Stimulated activated CD4-positive, alpha-beta T cell treated with anti-CD3 and anti-CD28 coated beads, Interleukin-4, amount 100 ng/mL, for 24 hours (primary cell): ENCODE results near the gene CDC42EP3.

Experiments used
- DNase-seq: peaks from one replicate; pipeline ENCODE4 v3.0.0-alpha.2; 2020

The CDC42EP3 gene

GRCh38 chr2:37683241-37683640, 11.8 kb upstream of the CDC42EP3 start:
- DNase-seq: no peak

- no peak for DNase-seq
Observed at GRCh38 chr2:37682473-37682872, 11.0 kb upstream of the CDC42EP3 start.

GRCh38 chr2:37681587-37681986, 10.1 kb upstream of the CDC42EP3 start:
- DNase-seq: no peak

GRCh38 chr2:37679072-37679695, 7.7 kb upstream of the CDC42EP3 start:
- DNase-seq: no peak

GRCh38 chr2:37676274-37676673, 4.8 kb upstream of the CDC42EP3 start:
- no peak for DNase-seq

- no peak for DNase-seq
Observed at GRCh38 chr2:37674946-37675345, 3.5 kb upstream of the CDC42EP3 start.

GRCh38 chr2:37672870-37673184, 1.4 kb upstream of the CDC42EP3 start:
- no peak for DNase-seq

GRCh38 chr2:37672104-37672869, 845 bp upstream of the CDC42EP3 start:
- DNase-seq: peak; percentile 74

GRCh38 chr2:37671816-37672103, 318 bp upstream of the CDC42EP3 start:
- DNase-seq: peak; percentile 21

GRCh38 chr2:37670378-37671008, 949 bp downstream of the CDC42EP3 start:
- DNase-seq: no peak

GRCh38 chr2:37669446-37669845, 2.0 kb downstream of the CDC42EP3 start:
- no peak for DNase-seq

GRCh38 chr2:37667704-37668103, 3.7 kb downstream of the CDC42EP3 start:
- DNase-seq: no peak

GRCh38 chr2:37666772-37667171, 4.7 kb downstream of the CDC42EP3 start:
- no peak for DNase-seq

- DNase-seq: no peak
Observed at GRCh38 chr2:37665604-37666362, 5.7 kb downstream of the CDC42EP3 start.

- DNase-seq: no peak
Observed at GRCh38 chr2:37665043-37665442, 6.4 kb downstream of the CDC42EP3 start.

GRCh38 chr2:37664231-37664643, 7.2 kb downstream of the CDC42EP3 start:
- DNase-seq: no peak

- DNase-seq: no peak
Observed at GRCh38 chr2:37663390-37663789, 8.1 kb downstream of the CDC42EP3 start.

- no peak for DNase-seq
Observed at GRCh38 chr2:37659723-37660122, 11.7 kb downstream of the CDC42EP3 start.

GRCh38 chr2:37658682-37659081, 12.8 kb downstream of the CDC42EP3 start:
- no peak for DNase-seq

GRCh38 chr2:37657471-37657870, 14.0 kb downstream of the CDC42EP3 start:
- DNase-seq: no peak

- DNase-seq: no peak
Observed at GRCh38 chr2:37656512-37657423, 14.7 kb downstream of the CDC42EP3 start.
